K562 (cell line): ENCODE measurements around the gene TMTC3. TPM values are rescaled to one million over a fixed set of nuclear protein-coding genes. Genes with fewer than 3 reads are reported as not detected.

Experiments used
- ATAC-seq: fragments of 200-7000 bp; cut with Tn5 transposase; 3 replicates; pipeline ENCODE4 v1.9.1; 2020; ENCODE audit warnings: moderate library complexity
- BruUV-seq: library from RNA; stranded (reverse); fragments of 400-500 nt; replicated peaks from 2 replicates; lab custom pipeline; 2021; lab: Mats Ljungman, UMichigan
- CTCF ChIA-PET: fragments of 300-600 bp; formaldehyde crosslinking; extraction: SDS; loops from one replicate; lab custom pipeline; 2021; ENCODE audit warnings: low intra/inter-chr PET ratio; lab: Yijun Ruan, JAX
- POLR2A ChIA-PET: fragments of 300-600, 350-650 bp; sonication (Branson Sonifier 250); formaldehyde crosslinking; extraction: SDS; loops from one replicate; lab custom pipeline; 2021; ENCODE audit warnings: antibody characterized with exemption, inconsistent platforms; lab: Yijun Ruan, JAX
- DNase-seq, 4 experiments: peaks; one replicate each; pipeline versions ENCODE4 v3.0.0 to v3.0.0-alpha.2; 2011 to 2018; ENCODE audit warnings: low spot score in 3 of 4, mixed read lengths in 3 of 4; ENCODE audit errors: extremely low read depth in 1 of 4
- FAIRE-seq: peaks from 2 replicates; lab custom pipeline; 2011; peaks lifted over from hg19 to GRCh38; lab: Jason Lieb, UNC
- H2AFZ ChIP-seq: 2 replicates; pipeline ENCODE4 v1.6.0; 2011; ENCODE audit warnings: low read depth, low read length, control low read depth, inconsistent platforms
- H3K27ac ChIP-seq: fragments of 200-600 bp; 3 replicates; pipeline ENCODE4 v1.8.0; 2011; ENCODE audit warnings: low read depth, mild to moderate bottlenecking, control low read depth, inconsistent platforms, low read length, moderate library complexity, mixed read lengths; ENCODE audit errors: extremely low read depth
- H3K27me3 ChIP-seq, 2 experiments: fragments of 300-600 bp in 1 of 2; 2 replicates in 1 of 2; 3 replicates in 1 of 2; pipeline versions ENCODE4 v1.6.0 to v1.8.0; 2011; ENCODE audit warnings: inconsistent platforms in 2 of 2, low read length in 2 of 2, mild to moderate bottlenecking in 1 of 2, mixed read lengths in 1 of 2, moderate library complexity in 1 of 2; ENCODE audit not compliant: control insufficient read depth in 2 of 2, insufficient read depth in 2 of 2
- H3K36me3 ChIP-seq: fragments of 300-600 bp; 3 replicates; pipeline ENCODE4 v1.8.0; 2011; ENCODE audit warnings: mild to moderate bottlenecking, low read length, inconsistent platforms; ENCODE audit not compliant: control insufficient read depth, insufficient read depth
- H3K4me1 ChIP-seq, 2 experiments: fragments of 200-600 bp in 1 of 2; replicated peaks in 1 of 2; 2 replicates in 1 of 2; 3 replicates in 1 of 2; pipeline versions ENCODE4 v1.5.1 to v1.8.0; 2011; ENCODE audit warnings: inconsistent platforms in 2 of 2, low read length in 2 of 2, mild to moderate bottlenecking in 1 of 2, mixed read lengths in 1 of 2, moderate library complexity in 1 of 2; ENCODE audit not compliant: control insufficient read depth in 2 of 2, insufficient read depth in 2 of 2
- H3K4me2 ChIP-seq: 2 replicates; pipeline ENCODE4 v1.6.1; 2011; ENCODE audit warnings: low read length, control low read depth, inconsistent platforms, mixed read lengths; ENCODE audit not compliant: insufficient read depth
- H3K4me3 ChIP-seq: fragments of 200-600 bp; sonication (generic), shearing (Covaris generic); 2 replicates; pipeline ENCODE4 v1.5.1; 2016; ENCODE audit warnings: control low read depth, inconsistent platforms
- H3K79me2 ChIP-seq: fragments of 200-600 bp; 3 replicates; pipeline ENCODE4 v1.8.0; 2011; ENCODE audit warnings: low read length, inconsistent platforms; ENCODE audit not compliant: control insufficient read depth, insufficient read depth
- H3K9ac ChIP-seq, 2 experiments: 2 replicates each; pipeline versions ENCODE4 v1.6.0 to v1.6.1; 2011; ENCODE audit warnings: low read depth in 2 of 2, low read length in 2 of 2, control low read depth in 1 of 2, inconsistent platforms in 1 of 2, mild to moderate bottlenecking in 1 of 2, mixed read lengths in 1 of 2; ENCODE audit not compliant: insufficient read depth in 1 of 2
- H3K9me1 ChIP-seq: one replicate; pipeline ENCODE4 v1.6.0; 2011; ENCODE audit warnings: inconsistent platforms, mild to moderate bottlenecking, low read length, moderate library complexity; ENCODE audit not compliant: control insufficient read depth, insufficient read depth
- H3K9me3 ChIP-seq: replicated peaks from 2 replicates; pipeline ENCODE4 v1.5.1; 2011; ENCODE audit warnings: low read depth, low read length, inconsistent platforms; ENCODE audit not compliant: control insufficient read depth, insufficient read depth
- H4K20me1 ChIP-seq: replicated peaks from 2 replicates; pipeline ENCODE4 v1.6.1; 2011; ENCODE audit warnings: low read length, inconsistent platforms, mixed read lengths; ENCODE audit not compliant: control insufficient read depth, insufficient read depth
- CBX2 ChIP-seq: fragments of 200-600 bp; sonication (generic); IDR thresholded peaks from one replicate; pipeline ENCODE4 v1.6.1; 2012; ENCODE audit warnings: mild to moderate bottlenecking, low read length, inconsistent platforms; ENCODE audit not compliant: insufficient read depth, poor library complexity, severe bottlenecking
- CEBPB ChIP-seq: fragments of 450-650 bp; IDR thresholded peaks from 2 replicates; pipeline ENCODE4 v1.6.1; 2016; ENCODE audit warnings: missing genetic modification characterization, missing compliant biosample characterization
- IRF2 ChIP-seq: sonication (generic); formaldehyde crosslinking; IDR thresholded peaks from 2 replicates; pipeline ENCODE4 v1.8.1; 2022; ENCODE audit warnings: mild to moderate bottlenecking, missing genetic modification reagents
- PHB2 ChIP-seq: fragments of 450-650 bp; IDR thresholded peaks from 2 replicates; pipeline ENCODE4 v1.6.1; 2017; ENCODE audit warnings: low read depth
- PML ChIP-seq: IDR thresholded peaks from 2 replicates; pipeline ENCODE4 v1.6.1; 2012; ENCODE audit warnings: low read length, inconsistent platforms
- RUNX1 ChIP-seq: sonication (generic); IDR thresholded peaks from 2 replicates; pipeline ENCODE4 v1.6.1; 2016; ENCODE audit warnings: antibody characterized with exemption, low read depth
- SUPT5H ChIP-seq: fragments of 450-650 bp; IDR thresholded peaks from 2 replicates; pipeline ENCODE4 v1.6.1; 2016
- TCF7 ChIP-seq: sonication (generic); IDR thresholded peaks from 2 replicates; pipeline ENCODE4 v1.6.1; 2016; ENCODE audit warnings: antibody characterized with exemption, borderline replicate concordance
- TFAP4 ChIP-seq: sonication (generic); formaldehyde crosslinking; IDR thresholded peaks from 2 replicates; pipeline ENCODE4 v1.8.0; 2022; ENCODE audit warnings: missing genetic modification reagents, mild to moderate bottlenecking, moderate library complexity, borderline replicate concordance
- ZFP91 ChIP-seq: sonication (generic); formaldehyde crosslinking; IDR thresholded peaks from 2 replicates; pipeline ENCODE4 v1.8.0; 2022; ENCODE audit warnings: mild to moderate bottlenecking, missing genetic modification reagents
- ZNF23 ChIP-seq: fragments of 250-450 bp; sonication (Bioruptor Pico); IDR thresholded peaks from 2 replicates; pipeline ENCODE4 v1.4.0; 2020; ENCODE audit warnings: mild to moderate bottlenecking
- WGBS: fragments of 100-300 bp; shearing (Covaris generic); methylation state at CpG from one replicate; pipeline ENCODE4 v1.1.6; 2016; ENCODE audit warnings: low coverage, mixed read lengths; ENCODE audit not compliant: insufficient coverage; ENCODE audit errors: missing lambda C conversion rate; 5-methylcytosine and 5-hydroxymethylcytosine counted together
- in situ Hi-C: fragments of 300-500 bp; cut with MboI; formaldehyde crosslinking; loops from 4 replicates; pipeline ENCODE4 v1.15.0; 2018; ENCODE audit warnings: inconsistent platforms, mixed read lengths
- intact Hi-C: fragments of 100-400 bp; cut with micrococcal nuclease; formaldehyde crosslinking; loops from 2 replicates; pipeline ENCODE4 v1.14.2; 2022
- polyA plus RNA-seq, 8 experiments: library from polyadenylated mRNA; depleted of rRNA in 4 of 8; stranded (reverse) in 5 of 8; unstranded in 3 of 8; fragments of >200 nt; fragmentation: Nextera tagmentation in 2 of 8; fragmentation: Illumina TruSeq in 1 of 8; extraction: Ambion mirVana in 2 of 8; extraction: Trizol in 1 of 8; gene quantifications; 2 replicates each; pipeline versions ENCODE4 v1.2.1 to v1.2.3, GENCODE V29; 2011 to 2014; ENCODE audit warnings: inconsistent platforms in 1 of 8, missing spikeins in 1 of 8
- total RNA-seq, 7 experiments: library from RNA; depleted of rRNA in 6 of 7; stranded (reverse); fragments of >200 nt in 6 of 7; fragmentation: Illumina TruSeq in 2 of 7; extraction: Trizol in 2 of 7; gene quantifications; 2 replicates each; pipeline versions ENCODE4 v1.2.1 to v1.2.3, GENCODE V29; 2011 to 2021; ENCODE audit warnings: low replicate concordance in 1 of 7

TMTC3 gene
- total and polyA plus RNA-seq, 9 of the 15 experiments (the other 6 are each of a cell fraction or from before 2014, with no cell fraction given), result 1.9 to 9.8 (median 4.7) TPM

DNA sequence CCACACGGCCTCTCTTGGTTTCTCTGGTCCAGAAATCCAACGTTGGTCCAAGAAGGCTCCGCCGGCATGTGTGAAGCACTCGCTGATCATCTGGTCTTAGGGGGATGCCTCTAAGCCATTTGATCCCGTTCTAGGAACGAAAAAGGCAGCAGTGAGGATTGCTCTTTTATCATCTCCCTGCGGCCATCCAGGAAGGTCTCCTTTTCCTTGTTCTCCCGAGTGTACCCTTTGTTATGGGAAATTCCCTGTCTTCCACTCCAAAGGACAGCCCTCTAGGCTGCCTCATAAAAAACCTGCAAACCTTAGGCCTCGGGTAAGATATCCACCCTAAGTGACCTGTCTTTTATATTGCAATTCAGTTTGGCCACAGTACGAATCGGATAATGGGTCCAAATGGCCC is 85.8 kb downstream of the TMTC3 start:
- in situ Hi-C loops, result no loop called here
- intact Hi-C loops, result no loop called here

More for the DNA sequence above, 85.8 kb downstream of the TMTC3 start:
- 28% methylated on average over 12 of the region's 12 CpGs for WGBS
- H3K4me2 ChIP-seq, result no peak overlapping the region
- no peak overlapping the region for H3K4me3 ChIP-seq
- no peaks in the 10 kb centered on the region for H3K9me3 ChIP-seq
- H4K20me1 ChIP-seq, result no peaks in the 10 kb centered on the region
- FAIRE-seq, result no peak
- peak overlapping the region; percentile 74; the same call in 1 of the 2 replicates for H2AFZ ChIP-seq
- TF ChIP-seq ZFP91 (CRISPR knock-in tag) (no peak), TFAP4 (no peak), IRF2 (CRISPR knock-in tag) (no peak), CBX2 (no peak), ZNF23 (CRISPR knock-in tag) (no peak), CEBPB (tag) (no peak), PML (no peak), SUPT5H (no peak), PHB2 (no peak), RUNX1 (no peak), TCF7 (no peak)
- TF ChIP-seq, all 486 proteins: peak for 0
- no peaks in the 10 kb centered on the region for H3K9me1 ChIP-seq
- H3K9ac ChIP-seq, result no peak overlapping the region
- H3K27ac ChIP-seq, result no peak overlapping the region
- no peaks in the 10 kb centered on the region for H3K27me3 ChIP-seq
- H3K4me1 ChIP-seq, result no peaks in the 10 kb centered on the region
- no peaks in the 10 kb centered on the region for H3K36me3 ChIP-seq
- no peaks in the 10 kb centered on the region for H3K79me2 ChIP-seq
- no TSS peak for BruUV-seq
- ChIA-PET POLR2A (no interaction called here), CTCF (no interaction called here)
- no peak for DNase-seq
- ATAC-seq, result no peak; the same call in 2 of the 3 replicates
